NCI-H82 treated with DMSO at 0.1 percent for 48 hours (cell line): Measurements from ENCODE around the gene TRAK2.

Source experiments
- DNase-seq: peaks from one replicate; lab custom pipeline; 2025; ENCODE audit not compliant: unreplicated experiment; lab: John Stamatoyannopoulos, UW

TRAK2 gene

GRCh38 chr2:201362396-201362795, 88.9 kb downstream of the TRAK2 start:
- DNase-seq: no peak

GRCh38 chr2:201361078-201361733, 90.1 kb downstream of the TRAK2 start:
- no peak for DNase-seq

DNA sequence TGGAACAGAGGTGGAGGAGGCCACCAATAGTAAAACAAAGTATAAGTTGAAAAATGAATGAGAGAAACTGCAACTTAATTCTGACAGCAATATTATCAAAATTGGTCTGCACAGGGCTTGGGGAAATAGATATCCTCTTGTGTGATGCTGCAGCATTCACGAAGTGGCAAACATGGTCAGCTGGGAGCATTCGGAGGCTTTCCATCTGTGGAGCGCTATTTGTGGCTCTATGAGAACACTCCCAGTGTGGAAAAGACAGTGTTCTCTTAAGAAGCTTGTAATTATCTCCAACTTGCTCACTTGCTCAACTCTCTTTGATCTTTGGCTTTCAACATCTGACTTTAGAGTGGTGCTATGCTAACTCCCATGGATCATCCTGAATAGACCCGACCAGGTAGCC, 91.0 kb downstream of the TRAK2 start:
- DNase-seq: no peak

GRCh38 chr2:201358684-201359083, 92.6 kb downstream of the TRAK2 start:
- DNase-seq: no peak

GRCh38 chr2:201357221-201357620, 94.0 kb downstream of the TRAK2 start, which contains the start of gene FLACC1:
FLACC1 (minus strand) TSS chr2:201357345; CDS start chr2:201351404, 5,941 bp downstream.
- DNase-seq: peak; percentile 55

DNA sequence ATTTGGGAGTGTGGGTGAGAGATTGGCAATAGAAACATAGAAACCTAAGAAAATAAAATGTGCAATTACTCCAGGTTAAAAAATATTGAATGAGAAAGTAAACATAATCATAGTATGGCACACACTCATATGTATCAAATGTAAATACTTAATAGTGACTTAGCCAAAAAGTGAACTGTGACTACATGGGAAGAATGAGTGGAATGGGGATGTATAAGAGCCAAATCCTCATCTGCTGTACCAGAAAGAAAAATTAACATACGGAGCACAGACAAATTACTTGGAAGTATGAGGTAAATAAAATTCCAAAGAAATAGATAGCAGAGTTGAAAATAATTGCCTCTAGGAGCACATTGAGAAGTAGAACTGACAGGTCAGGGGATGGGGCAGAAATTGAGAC, 98.1 kb downstream of the TRAK2 start:
- no peak for DNase-seq

DNA sequence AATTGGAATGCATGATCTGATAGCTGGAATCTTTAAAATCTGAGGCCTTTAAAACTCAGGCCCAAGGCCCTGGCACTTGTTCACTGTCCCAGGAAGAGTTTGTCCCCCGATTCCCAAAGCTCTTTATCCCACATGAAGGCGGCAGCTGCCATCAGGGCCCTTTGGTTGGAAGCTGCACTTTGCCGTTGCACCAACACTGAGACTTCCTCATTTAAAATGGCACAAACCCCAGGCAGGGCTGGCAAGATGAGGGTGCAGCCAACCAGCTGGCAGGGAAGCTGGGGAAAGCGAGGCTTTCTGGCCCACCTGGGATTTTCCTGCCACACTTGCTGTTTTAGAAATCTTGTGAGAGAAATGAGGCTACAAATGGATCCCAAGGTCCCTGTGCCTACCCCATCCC, 100.4 kb downstream of the TRAK2 start:
- DNase-seq: no peak

DNA sequence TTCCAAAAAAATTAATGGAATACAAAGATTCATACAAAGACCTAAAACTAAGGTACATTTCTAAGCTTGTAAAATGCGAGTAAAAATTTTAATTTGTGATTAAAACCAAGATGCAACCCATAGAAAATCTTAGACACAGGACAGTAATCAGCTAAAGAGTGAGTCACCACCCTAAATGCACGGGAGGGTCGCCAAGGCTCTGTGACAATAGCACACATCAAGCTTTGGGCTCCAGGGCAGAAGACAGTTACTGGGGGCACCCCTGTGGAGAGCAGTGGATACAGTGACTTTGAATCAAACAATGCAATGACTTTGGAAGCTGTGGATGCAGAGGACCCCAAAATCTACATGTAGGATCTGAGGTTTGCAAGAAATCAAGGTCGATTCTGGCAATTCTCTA, 101.7 kb downstream of the TRAK2 start:
- no peak for DNase-seq

- peak; percentile 98 for DNase-seq
Observed at GRCh38 chr2:201348758-201349157, 102.5 kb downstream of the TRAK2 start.

DNA sequence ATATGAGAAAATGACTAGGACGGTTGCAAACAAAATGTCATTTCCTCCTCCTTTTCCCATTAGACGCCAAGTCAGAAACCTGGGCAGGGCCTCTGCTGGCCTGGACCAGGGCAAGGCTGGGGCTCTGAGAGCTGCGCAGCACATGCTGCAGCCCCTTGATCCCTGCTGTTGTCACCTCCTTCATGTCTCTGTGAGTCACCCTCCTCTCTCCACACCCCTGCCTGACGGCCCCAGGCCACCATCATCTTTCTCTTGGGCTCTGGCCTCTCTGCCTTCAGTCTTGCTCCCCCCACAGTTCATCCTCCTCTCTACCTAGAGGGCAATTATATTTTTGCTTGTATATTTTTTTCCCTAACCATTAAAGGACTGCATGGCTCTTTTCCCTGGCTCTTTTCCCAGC, 104.1 kb downstream of the TRAK2 start:
- no peak for DNase-seq

GRCh38 chr2:201345625-201346213, 105.5 kb downstream of the TRAK2 start:
- peak; percentile 92 for DNase-seq

- peak; percentile 23 for DNase-seq
Observed at GRCh38 chr2:201344663-201345366, 106.4 kb downstream of the TRAK2 start.

DNA sequence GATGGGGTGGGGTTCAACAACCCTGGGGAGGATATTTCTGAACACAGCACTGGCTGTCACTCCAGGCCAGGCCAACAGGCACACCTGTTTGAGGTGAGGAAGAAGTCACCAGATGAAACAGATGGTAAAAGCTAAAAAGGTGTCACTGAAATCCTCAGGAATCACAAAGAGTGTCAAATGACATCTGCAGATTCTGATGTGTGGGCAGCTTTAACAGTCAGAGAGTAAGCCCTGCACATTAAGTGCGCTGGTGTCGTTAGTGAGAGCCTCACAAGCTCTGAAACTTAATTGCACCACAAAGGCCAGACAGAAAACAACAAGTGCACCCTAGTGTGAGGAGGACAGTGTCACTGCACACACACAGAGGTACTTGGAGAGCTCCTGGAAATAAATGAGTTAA, 107.7 kb downstream of the TRAK2 start:
- DNase-seq: peak; percentile 38

GRCh38 chr2:201342923-201343322, 108.3 kb downstream of the TRAK2 start:
- DNase-seq: no peak

DNA sequence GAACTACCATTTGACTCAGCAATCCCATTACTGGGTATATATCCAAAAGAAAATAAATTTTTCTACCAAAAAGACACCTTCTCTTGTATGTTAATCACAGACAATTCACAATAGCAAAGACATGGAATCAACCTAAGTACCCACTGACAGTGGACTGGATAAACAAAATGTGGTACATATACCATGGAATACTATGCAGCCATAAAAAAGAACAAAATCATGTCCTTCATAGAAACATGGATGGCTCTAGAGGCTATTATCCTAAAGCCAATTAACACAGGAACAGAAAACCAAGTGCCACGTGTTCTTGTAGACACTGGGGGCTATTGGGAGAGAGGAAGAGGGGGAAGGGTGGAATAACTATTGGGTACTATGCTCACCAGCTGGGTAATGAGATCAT, 121.8 kb downstream of the TRAK2 start:
- DNase-seq: no peak

- no peak for DNase-seq
Observed at GRCh38 chr2:201327678-201328077, 123.6 kb downstream of the TRAK2 start.
